ENCODE results near the gene PDIA4.
A peak's percentile ranks its signal among the peaks of the same experiment; 100 is the strongest.

PDIA4 gene

DNA sequence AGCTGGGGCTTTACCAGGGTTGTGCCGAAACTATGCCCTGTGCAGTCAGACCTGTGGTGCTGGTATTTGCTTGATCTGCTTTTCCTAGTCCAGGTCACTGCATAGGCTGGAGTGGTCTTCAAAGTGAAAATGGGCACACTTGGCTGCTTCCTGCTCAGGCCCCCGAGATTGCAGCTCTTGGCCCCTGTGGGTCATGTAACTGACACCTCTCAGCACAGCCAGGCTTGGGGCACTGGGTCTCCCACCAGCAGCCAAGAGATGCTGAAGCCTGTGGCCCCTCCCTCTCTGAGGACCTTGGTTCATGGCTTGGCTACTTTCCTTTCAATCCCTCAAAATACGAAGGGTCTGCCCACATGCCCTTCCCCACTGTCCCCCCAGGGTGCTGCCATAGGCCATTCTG, 33.7 kb downstream of the PDIA4 start:
- CTCF ChIA-PET = interaction anchor here (14.8 kb wide), 1 partner anchor 15 kb away, joined by 88 read pairs; no protein-coding TSS in a partner anchor
- POLR2A ChIA-PET = no interaction called here
- TF ChIP-seq, protein P1, sequence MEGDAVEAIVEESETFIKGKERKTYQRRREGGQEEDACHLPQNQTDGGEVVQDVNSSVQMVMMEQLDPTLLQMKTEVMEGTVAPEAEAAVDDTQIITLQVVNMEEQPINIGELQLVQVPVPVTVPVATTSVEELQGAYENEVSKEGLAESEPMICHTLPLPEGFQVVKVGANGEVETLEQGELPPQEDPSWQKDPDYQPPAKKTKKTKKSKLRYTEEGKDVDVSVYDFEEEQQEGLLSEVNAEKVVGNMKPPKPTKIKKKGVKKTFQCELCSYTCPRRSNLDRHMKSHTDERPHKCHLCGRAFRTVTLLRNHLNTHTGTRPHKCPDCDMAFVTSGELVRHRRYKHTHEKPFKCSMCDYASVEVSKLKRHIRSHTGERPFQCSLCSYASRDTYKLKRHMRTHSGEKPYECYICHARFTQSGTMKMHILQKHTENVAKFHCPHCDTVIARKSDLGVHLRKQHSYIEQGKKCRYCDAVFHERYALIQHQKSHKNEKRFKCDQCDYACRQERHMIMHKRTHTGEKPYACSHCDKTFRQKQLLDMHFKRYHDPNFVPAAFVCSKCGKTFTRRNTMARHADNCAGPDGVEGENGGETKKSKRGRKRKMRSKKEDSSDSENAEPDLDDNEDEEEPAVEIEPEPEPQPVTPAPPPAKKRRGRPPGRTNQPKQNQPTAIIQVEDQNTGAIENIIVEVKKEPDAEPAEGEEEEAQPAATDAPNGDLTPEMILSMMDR (IDR thresholded peaks at IDR 0.05; ENCODE audit: insufficient read depth, low read length, missing control alignments) = no peak
- no peak for DNase-seq (ENCODE audit: low read depth, low spot score)
- no peak overlapping the region for H3K4me3 ChIP-seq (ENCODE audit: low read depth, low read length)

DNA sequence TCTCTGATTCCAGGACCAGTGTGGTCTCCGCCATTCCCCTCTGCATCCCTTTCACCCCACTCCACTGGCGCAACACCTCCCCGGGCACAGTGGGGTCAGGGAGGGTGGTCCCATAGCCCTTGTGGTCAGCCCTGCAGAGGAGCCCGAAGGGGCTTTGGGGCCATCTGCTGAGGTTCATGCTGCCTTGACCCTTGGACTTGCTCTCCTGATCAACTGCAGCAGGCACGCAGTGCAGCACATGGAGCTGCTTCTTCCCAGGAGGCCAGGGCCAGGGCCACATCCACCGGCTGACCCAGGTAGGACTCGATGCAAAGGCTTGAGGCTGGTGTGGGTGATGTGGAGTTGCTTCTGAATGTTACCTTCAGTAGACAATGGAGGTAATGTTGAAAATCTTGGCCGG, 35.1 kb downstream of the PDIA4 start:
- POLR2A ChIA-PET = no interaction called here
- no peak overlapping the region for H3K4me3 ChIP-seq (ENCODE audit: low read depth, low read length)
- TF ChIP-seq, protein P1 (IDR thresholded peaks at IDR 0.05; ENCODE audit: insufficient read depth, low read length, missing control alignments) = no peak
- no peak for DNase-seq (ENCODE audit: low read depth, low spot score)
- CTCF ChIA-PET = interaction anchor here (1.1 to 14.8 kb wide), 2 partner anchors 17 to 73 kb away, joined by 4 to 88 read pairs; no protein-coding TSS in a partner anchor

DNA sequence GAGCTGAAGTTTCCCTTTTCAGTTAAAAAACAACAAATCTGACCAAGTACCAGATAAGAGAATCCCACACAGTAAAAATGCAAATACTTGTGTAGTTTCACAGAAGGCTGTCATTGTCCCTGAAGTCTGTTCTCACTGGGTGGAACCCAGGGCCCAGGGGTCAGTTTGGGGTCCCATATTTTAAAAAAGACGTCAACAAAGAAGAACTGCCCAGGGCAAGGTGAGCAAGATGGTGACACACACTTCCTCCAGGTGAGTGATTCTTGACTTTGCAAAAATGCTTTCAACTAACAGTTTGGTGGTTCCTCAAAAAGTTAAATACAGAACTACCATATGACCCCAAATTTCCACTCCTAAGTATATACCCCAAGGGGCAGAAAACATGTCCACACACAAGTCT, 36.8 kb downstream of the PDIA4 start:
- no peak overlapping the region for H3K4me3 ChIP-seq (ENCODE audit: low read depth, low read length)
- TF ChIP-seq, protein P1 (IDR thresholded peaks at IDR 0.05; ENCODE audit: insufficient read depth, low read length, missing control alignments) = no peak
- DNase-seq (ENCODE audit: low read depth, low spot score) = no peak
- CTCF ChIA-PET = interaction anchor here (1.3 to 2.0 kb wide), 4 partner anchors 14 to 74 kb away, joined by 3 to 14 read pairs (median 6); no protein-coding TSS in a partner anchor
- POLR2A ChIA-PET = no interaction called here

DNA sequence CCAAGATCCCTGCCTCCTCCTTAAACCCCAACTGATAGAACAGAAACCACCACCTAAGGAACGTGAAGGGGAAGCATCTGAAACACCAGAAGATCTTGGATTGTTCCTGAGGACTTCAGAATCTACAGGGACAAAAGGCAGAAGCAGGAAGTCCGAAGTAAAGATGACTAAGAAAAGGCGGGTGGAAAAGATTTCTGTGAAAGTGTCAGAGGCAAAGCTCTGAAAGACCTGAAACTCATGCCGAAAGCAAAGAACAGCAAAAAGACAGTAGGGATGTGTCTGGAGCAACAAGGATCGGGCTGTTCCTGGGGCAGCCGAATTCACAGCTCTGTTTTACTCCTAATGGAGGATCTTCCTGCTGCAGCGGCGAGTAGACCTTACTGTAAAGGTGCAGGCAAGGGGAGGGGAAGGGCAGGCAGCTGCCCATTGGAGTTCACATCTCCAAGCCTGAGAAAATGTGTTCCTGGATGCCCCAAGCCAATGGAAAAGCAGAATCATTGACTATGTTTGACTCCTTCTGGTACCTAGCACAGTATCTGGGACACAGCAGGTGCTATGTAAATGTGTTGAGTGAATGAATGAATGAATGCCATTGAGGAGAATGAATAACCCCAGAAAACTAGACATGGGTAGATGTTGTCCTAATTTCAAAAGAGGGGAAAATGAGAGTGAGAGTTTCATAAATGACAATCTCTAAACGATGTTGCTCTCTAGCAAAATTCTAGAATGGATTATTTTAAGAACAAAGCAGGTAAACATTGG, 40.4 kb downstream of the PDIA4 start:
- ChIA-PET POLR2A (interaction anchor here (0.6 kb wide), 1 partner anchor 24 kb away, joined by 3 read pairs; no protein-coding TSS in a partner anchor), CTCF (interaction anchor here (0.9 to 2.5 kb wide), 7 partner anchors 12 to 77 kb away, joined by 3 to 17 read pairs (median 6); no protein-coding TSS in a partner anchor)
- no peak for DNase-seq (ENCODE audit: low read depth, low spot score)

DNA sequence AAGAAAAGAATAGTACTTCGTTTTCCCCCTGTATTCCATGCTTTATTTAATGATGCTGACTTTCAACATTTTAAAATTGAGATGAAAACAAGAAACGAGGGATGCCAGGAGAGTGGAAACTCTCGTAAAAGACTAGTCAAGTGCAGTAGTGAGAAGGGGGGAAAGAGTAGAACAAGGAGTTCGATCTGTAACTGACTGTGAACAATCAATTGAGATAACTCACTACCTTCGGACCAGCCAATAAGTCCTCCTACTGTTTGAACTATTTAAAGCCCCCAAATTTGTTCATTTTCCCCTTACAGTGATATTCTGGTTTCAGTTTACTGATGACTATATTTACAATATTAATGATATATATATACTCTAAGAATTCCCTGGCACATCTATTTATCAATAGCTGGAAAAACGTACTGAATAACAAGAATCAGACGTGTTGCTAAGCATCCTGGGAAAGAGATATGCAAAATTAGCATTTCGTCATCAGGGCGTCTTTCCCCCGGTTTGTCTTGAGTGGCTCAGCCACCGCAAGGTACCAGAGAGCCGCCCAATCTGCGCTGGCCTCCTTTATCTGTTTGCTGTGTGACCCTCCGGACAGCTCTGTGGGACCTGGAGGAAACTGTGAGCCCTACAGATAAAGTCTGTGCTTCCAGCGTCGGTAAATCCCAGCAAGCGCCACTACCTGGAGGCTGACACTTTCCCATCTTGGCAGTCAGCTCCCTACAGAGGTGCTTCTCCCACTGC, 41.1 kb downstream of the PDIA4 start:
- DNase-seq (ENCODE audit: low read depth, low spot score) = peak; percentile 55
- TF ChIP-seq, protein P1 (IDR thresholded peaks at IDR 0.05; ENCODE audit: insufficient read depth, low read length, missing control alignments) = no peak
- CTCF ChIA-PET = interaction anchor here (0.9 to 2.5 kb wide), 7 partner anchors 13 to 78 kb away, joined by 3 to 17 read pairs (median 6); no protein-coding TSS in a partner anchor
- POLR2A ChIA-PET = no interaction called here
- H3K4me3 ChIP-seq (ENCODE audit: low read depth, low read length) = peak overlapping the region; percentile 68

More for the DNA sequence above, 40.4 kb downstream of the PDIA4 start:
- peak overlapping the region; percentile 68 for H3K4me3 ChIP-seq (ENCODE audit: low read depth, low read length)
- TF ChIP-seq, protein P1 (IDR thresholded peaks at IDR 0.05; ENCODE audit: insufficient read depth, low read length, missing control alignments) = no peak

DNA sequence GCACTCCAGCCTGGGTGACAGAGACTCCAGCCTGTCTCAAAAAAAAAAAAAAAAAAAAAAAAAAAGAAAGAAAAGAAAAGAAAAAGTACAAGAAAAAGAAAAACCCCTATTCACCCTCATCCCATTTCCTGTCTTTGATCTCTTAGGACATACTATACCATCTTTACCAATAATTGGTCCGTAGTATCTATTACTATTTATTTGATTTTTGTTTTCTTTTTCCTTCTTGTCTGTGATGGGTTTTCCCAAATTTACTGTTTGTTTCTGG, 41.6 kb downstream of the PDIA4 start:
- no peak overlapping the region for H3K4me3 ChIP-seq (ENCODE audit: low read depth, low read length)
- CTCF ChIA-PET = interaction anchor here (1.4 to 2.5 kb wide), 5 partner anchors 16 to 79 kb away, joined by 3 to 17 read pairs (median 8); no protein-coding TSS in a partner anchor
- no peak for DNase-seq (ENCODE audit: low read depth, low spot score)
- TF ChIP-seq, protein P1 (IDR thresholded peaks at IDR 0.05; ENCODE audit: insufficient read depth, low read length, missing control alignments) = no peak
- POLR2A ChIA-PET = no interaction called here
